ENCODE measurements around the gene RNASEH2A. TPM values are rescaled to one million over a fixed set of nuclear protein-coding genes. Genes with fewer than 3 reads are reported as not detected.

Gene RNASEH2A
- total and polyA plus RNA-seq, 2 of the 4 experiments (the other 2 are of a cell fraction): 34.9 to 44.6 TPM

- no peak overlapping the region for H3K18ac ChIP-seq (ENCODE audit: low read depth, low read length)
- ChIA-PET POLR2A (ENCODE audit: unreplicated experiment) (no interaction called here), CTCF (interaction anchor here (1.3 to 1.5 kb wide), 2 partner anchors 7 to 20 kb away, joined by 3 read pairs; no protein-coding TSS in a partner anchor)
- H4K91ac ChIP-seq (ENCODE audit: insufficient read depth, low read depth, low read length): no peak overlapping the region
- H3K9me3 ChIP-seq (ENCODE audit: control insufficient read depth, insufficient read depth, low read length): no peaks in the 10 kb centered on the region
- H2AFZ ChIP-seq (replicated peaks; ENCODE audit: low read length, poor library complexity): no peak overlapping the region
- H3K14ac ChIP-seq (replicated peaks; ENCODE audit: low read depth, low read length): no peak overlapping the region
- H3K23ac ChIP-seq (ENCODE audit: low read depth, low read length): no peak overlapping the region
- H2BK20ac ChIP-seq (ENCODE audit: low read depth, low read length): no peak overlapping the region
- no peak overlapping the region for H4K8ac ChIP-seq (ENCODE audit: low read depth in 2 of 2, low read length in 2 of 2)
- no peak for ATAC-seq (ENCODE audit: low read depth)
- H3K79me1 ChIP-seq (ENCODE audit: low read depth in 1 of 2, low read length in 2 of 2): peaks cover 0 to 21% of the 10 kb centered on the region in 2 experiments; a peak in 3 of 4 replicates
- no peaks in the 10 kb centered on the region for H4K20me1 ChIP-seq (ENCODE audit: insufficient read depth, low read length)
- intact Hi-C loops (cut with micrococcal nuclease): no loop called here
- peak overlapping the region; percentile 39 for H2AK9ac ChIP-seq (replicated peaks; ENCODE audit: low read depth, low read length, poor library complexity)
- no peak overlapping the region for H2BK5ac ChIP-seq (ENCODE audit: low read depth, low read length, poor library complexity, severe bottlenecking)
- no peak overlapping the region for H2BK120ac ChIP-seq (ENCODE audit: low read depth, low read length)
- H3K9ac ChIP-seq (ENCODE audit: low read depth, low read length): no peak overlapping the region
- BruUV-seq (replicated peaks): no TSS peak
- peak; percentile 35 for DNase-seq
- 100% methylated on average over 2 of the region's 2 CpGs; no CpG with 5 or more reads in 1 of the 2 experiments for WGBS, 2 experiments (ENCODE audit: extremely low coverage in 2 of 2, insufficient read length in 1 of 2)
- H3K36me3 ChIP-seq (ENCODE audit: control insufficient read depth, insufficient read depth, low read length): no peaks in the 10 kb centered on the region; the same call in 1 of the 2 replicates
- no peak overlapping the region for H4K5ac ChIP-seq (ENCODE audit: low read depth, low read length)
- H2AK5ac ChIP-seq (ENCODE audit: low read depth, low read length): no peak overlapping the region
- no peak for TF ChIP-seq USF2 (IDR thresholded peaks at IDR 0.05; ENCODE audit: low read depth, low read length)
- TF ChIP-seq CTCF (conservative IDR thresholded peaks at IDR 0.05; ENCODE audit: low read depth, low read length): peak; percentile 39
- TF ChIP-seq RAD21 (IDR thresholded peaks at IDR 0.05; ENCODE audit: low read length): peak; percentile 33
- TF ChIP-seq CHD1 (IDR thresholded peaks at IDR 0.05; ENCODE audit: low read depth, low read length): no peak
- TF ChIP-seq SMC3 (IDR thresholded peaks at IDR 0.05; ENCODE audit: low read depth, low read length): peak; percentile 31; the same call in 1 of the 2 replicates
- H2BK15ac ChIP-seq (ENCODE audit: low read depth, low read length): no peak overlapping the region
- peaks cover 10% of the 10 kb centered on the region for H3K9me1 ChIP-seq (ENCODE audit: insufficient read depth, low read length)
- no peak overlapping the region for H3K4me3 ChIP-seq (ENCODE audit: insufficient read depth, low read depth, low read length)
- H3K4me1 ChIP-seq (ENCODE audit: control insufficient read depth, insufficient read depth, low read length): peaks cover 6% of the 10 kb centered on the region
- no peak overlapping the region for H3K4me2 ChIP-seq (ENCODE audit: low read depth, low read length)
- no peak overlapping the region for H3K27ac ChIP-seq (ENCODE audit: insufficient read depth, low read length)
- H3K56ac ChIP-seq (ENCODE audit: extremely low read depth, insufficient read depth, low read length): no peak overlapping the region
- no peaks in the 10 kb centered on the region for H3K27me3 ChIP-seq (ENCODE audit: control insufficient read depth, insufficient read depth, low read length)
- dilution Hi-C loops (cut with HindIII; ENCODE audit: low sequenced_read_pairs, unreplicated experiment): no loop called here
- no peak overlapping the region for H3K4ac ChIP-seq (ENCODE audit: low read depth, low read length)
- in situ Hi-C loops (cut with MboI; ENCODE audit: low sequenced_read_pairs): loop anchor here (5.0 kb wide), 1 partner anchor 64 kb away; the partner anchor contains the start of gene MAST1
These were observed 32.8 kb upstream of the RNASEH2A start for GRCh38 chr19:12773571-12773970.
